Measurements from ENCODE around the gene CFAP221.

DNA sequence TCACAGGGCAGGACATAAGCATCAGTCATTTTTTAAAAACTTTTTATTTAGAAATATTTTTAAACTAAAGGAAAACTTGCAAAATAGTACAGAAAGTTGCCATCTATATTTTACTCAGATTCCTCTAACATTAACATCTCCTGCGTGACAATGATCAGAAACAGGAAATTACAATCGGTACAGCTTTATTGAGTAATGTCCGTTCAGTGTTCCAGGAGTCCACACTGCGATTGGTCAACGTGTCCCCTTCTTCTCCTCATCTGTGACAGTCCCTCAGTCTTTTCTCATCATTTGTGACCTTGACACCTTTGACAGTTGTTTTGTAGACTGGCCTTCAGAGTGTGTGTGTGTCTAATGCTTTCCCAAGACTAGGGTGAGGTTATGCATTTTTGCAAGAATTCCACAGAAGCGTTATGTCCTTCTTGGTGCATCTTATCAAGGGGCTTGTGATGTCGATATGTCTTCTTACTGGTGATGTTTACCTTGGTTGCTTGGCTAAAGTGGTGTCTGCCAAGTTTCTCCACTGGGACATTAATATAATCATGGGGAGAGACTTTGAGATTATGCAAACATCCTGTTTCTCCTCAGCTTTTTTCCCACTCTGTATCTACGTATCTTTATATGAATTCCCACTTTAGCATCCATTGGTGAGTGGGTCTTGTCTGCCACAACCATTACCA lies 113.4 kb downstream of the CFAP221 start:
- TF ChIP-seq, protein P1, sequence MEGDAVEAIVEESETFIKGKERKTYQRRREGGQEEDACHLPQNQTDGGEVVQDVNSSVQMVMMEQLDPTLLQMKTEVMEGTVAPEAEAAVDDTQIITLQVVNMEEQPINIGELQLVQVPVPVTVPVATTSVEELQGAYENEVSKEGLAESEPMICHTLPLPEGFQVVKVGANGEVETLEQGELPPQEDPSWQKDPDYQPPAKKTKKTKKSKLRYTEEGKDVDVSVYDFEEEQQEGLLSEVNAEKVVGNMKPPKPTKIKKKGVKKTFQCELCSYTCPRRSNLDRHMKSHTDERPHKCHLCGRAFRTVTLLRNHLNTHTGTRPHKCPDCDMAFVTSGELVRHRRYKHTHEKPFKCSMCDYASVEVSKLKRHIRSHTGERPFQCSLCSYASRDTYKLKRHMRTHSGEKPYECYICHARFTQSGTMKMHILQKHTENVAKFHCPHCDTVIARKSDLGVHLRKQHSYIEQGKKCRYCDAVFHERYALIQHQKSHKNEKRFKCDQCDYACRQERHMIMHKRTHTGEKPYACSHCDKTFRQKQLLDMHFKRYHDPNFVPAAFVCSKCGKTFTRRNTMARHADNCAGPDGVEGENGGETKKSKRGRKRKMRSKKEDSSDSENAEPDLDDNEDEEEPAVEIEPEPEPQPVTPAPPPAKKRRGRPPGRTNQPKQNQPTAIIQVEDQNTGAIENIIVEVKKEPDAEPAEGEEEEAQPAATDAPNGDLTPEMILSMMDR (conservative IDR thresholded peaks at IDR 0.05): no peak
- no peak for TF ChIP-seq ZFX (IDR thresholded peaks at IDR 0.05)

All from C4-2B (cell line).